Activated CD4-positive, alpha-beta T cell treated with anti-CD3 and anti-CD28 coated beads, Interleukin-2, amount 10 ng/mL, durations not matched to agents 7 days and 5 days (primary cell): Measurements from ENCODE around the gene MAPK4. TPM values are rescaled to one million over a fixed set of nuclear protein-coding genes. Genes with fewer than 3 reads are reported as not detected.

Source experiments
- CTCF ChIA-PET: fragments of 350-600 bp; sonication (Branson Sonifier 250); formaldehyde crosslinking; loops from one replicate; lab custom pipeline; 2021; ENCODE audit warnings: antibody characterized with exemption; lab: Charles Lee
- POLR2A ChIA-PET: fragments of 350-600 bp; sonication (Branson Sonifier 250); formaldehyde crosslinking; loops from one replicate; lab custom pipeline; 2021; ENCODE audit warnings: antibody characterized with exemption; lab: Charles Lee
- DNase-seq: peaks from one replicate; pipeline ENCODE4 v3.0.0-alpha.2; 2020
- H3K27ac Mint-ChIP-seq: one replicate; pipeline ENCODE4 v1.8.0; 2021; ENCODE audit warnings: mild to moderate bottlenecking, moderate library complexity, mixed read lengths
- H3K27me3 Mint-ChIP-seq: one replicate; pipeline ENCODE4 v1.8.0; 2021; ENCODE audit warnings: mixed read lengths
- H3K36me3 Mint-ChIP-seq: one replicate; pipeline ENCODE4 v1.8.0; 2021; ENCODE audit warnings: low read depth, mixed read lengths
- H3K4me1 Mint-ChIP-seq: one replicate; pipeline ENCODE4 v1.8.0; 2021; ENCODE audit warnings: mixed read lengths
- H3K4me3 Mint-ChIP-seq: one replicate; pipeline ENCODE4 v1.8.0; 2021; ENCODE audit warnings: mild to moderate bottlenecking, moderate library complexity, mixed read lengths
- H3K9me3 Mint-ChIP-seq: one replicate; pipeline ENCODE4 v1.8.0; 2021; ENCODE audit warnings: mixed read lengths
- total RNA-seq, 2 experiments: library from RNA; stranded (reverse); gene quantifications; one replicate each; pipeline ENCODE4 v1.2.3, GENCODE V29; 2021

The MAPK4 gene
- total RNA-seq, 2 experiments from 2014 or later = not detected

- no peak for DNase-seq
- H3K4me3 Mint-ChIP-seq = no peak overlapping the region
- POLR2A ChIA-PET = no interaction called here
- peaks cover 4% of the 10 kb centered on the region for H3K27me3 Mint-ChIP-seq
- CTCF ChIA-PET = no interaction called here
- no peaks in the 10 kb centered on the region for H3K9me3 Mint-ChIP-seq
- no peaks in the 10 kb centered on the region for H3K36me3 Mint-ChIP-seq
- no peak overlapping the region for H3K27ac Mint-ChIP-seq
- H3K4me1 Mint-ChIP-seq = no peaks in the 10 kb centered on the region
These were observed 169.5 kb downstream of the MAPK4 start for GRCh38 chr18:50729376-50729775.

GRCh38 chr18:50729986-50730385, 170.1 kb downstream of the MAPK4 start:
- ChIA-PET CTCF (no interaction called here), POLR2A (no interaction called here)
- Mint-ChIP-seq H3K27me3 (peaks cover 4% of the 10 kb centered on the region), H3K27ac (no peak overlapping the region), H3K4me3 (no peak overlapping the region), H3K4me1 (no peaks in the 10 kb centered on the region), H3K36me3 (no peaks in the 10 kb centered on the region), H3K9me3 (no peaks in the 10 kb centered on the region)
- no peak for DNase-seq

- ChIA-PET POLR2A (no interaction called here), CTCF (interaction anchor here (0.6 kb wide), 1 partner anchor 30 kb away, joined by 7 read pairs; no protein-coding TSS in a partner anchor)
- H3K4me3 Mint-ChIP-seq = no peak overlapping the region
- H3K27ac Mint-ChIP-seq = no peak overlapping the region
- DNase-seq = no peak
- H3K27me3 Mint-ChIP-seq = no peaks in the 10 kb centered on the region
- no peaks in the 10 kb centered on the region for H3K4me1 Mint-ChIP-seq
- H3K9me3 Mint-ChIP-seq = no peaks in the 10 kb centered on the region
- no peaks in the 10 kb centered on the region for H3K36me3 Mint-ChIP-seq
These were observed 174.5 kb downstream of the MAPK4 start for GRCh38 chr18:50734342-50734741.

GRCh38 chr18:50734886-50735285, 175.0 kb downstream of the MAPK4 start:
- no peak for DNase-seq
- Mint-ChIP-seq H3K27me3 (no peaks in the 10 kb centered on the region), H3K27ac (no peak overlapping the region), H3K4me3 (no peak overlapping the region), H3K9me3 (no peaks in the 10 kb centered on the region), H3K4me1 (no peaks in the 10 kb centered on the region), H3K36me3 (no peaks in the 10 kb centered on the region)
- ChIA-PET POLR2A (no interaction called here), CTCF (no interaction called here)

- H3K4me3 Mint-ChIP-seq = no peak overlapping the region
- H3K27ac Mint-ChIP-seq = no peak overlapping the region
- ChIA-PET POLR2A (no interaction called here), CTCF (no interaction called here)
- H3K9me3 Mint-ChIP-seq = no peaks in the 10 kb centered on the region
- DNase-seq = no peak
- H3K4me1 Mint-ChIP-seq = no peaks in the 10 kb centered on the region
- H3K27me3 Mint-ChIP-seq = no peaks in the 10 kb centered on the region
- H3K36me3 Mint-ChIP-seq = no peaks in the 10 kb centered on the region
These were observed 177.2 kb downstream of the MAPK4 start for GRCh38 chr18:50737127-50737526.

- POLR2A ChIA-PET = no interaction called here
- H3K27ac Mint-ChIP-seq = no peak overlapping the region
- DNase-seq = no peak
- H3K4me1 Mint-ChIP-seq = no peaks in the 10 kb centered on the region
- H3K9me3 Mint-ChIP-seq = no peaks in the 10 kb centered on the region
- no peaks in the 10 kb centered on the region for H3K36me3 Mint-ChIP-seq
- no peak overlapping the region for H3K4me3 Mint-ChIP-seq
- CTCF ChIA-PET = no interaction called here
- H3K27me3 Mint-ChIP-seq = no peaks in the 10 kb centered on the region
These were observed 178.3 kb downstream of the MAPK4 start for GRCh38 chr18:50738098-50738757.

- Mint-ChIP-seq H3K27me3 (peaks cover 8% of the 10 kb centered on the region), H3K36me3 (no peaks in the 10 kb centered on the region), H3K4me3 (no peak overlapping the region), H3K4me1 (no peaks in the 10 kb centered on the region), H3K27ac (no peak overlapping the region), H3K9me3 (no peaks in the 10 kb centered on the region)
- no peak for DNase-seq
- ChIA-PET POLR2A (no interaction called here), CTCF (no interaction called here)
These were observed 183.1 kb downstream of the MAPK4 start for GRCh38 chr18:50742952-50743351.

GRCh38 chr18:50744253-50744652, 184.4 kb downstream of the MAPK4 start:
- no peak for DNase-seq
- Mint-ChIP-seq H3K27ac (no peak overlapping the region), H3K4me1 (no peaks in the 10 kb centered on the region), H3K9me3 (no peaks in the 10 kb centered on the region), H3K36me3 (no peaks in the 10 kb centered on the region), H3K27me3 (peaks cover 8% of the 10 kb centered on the region), H3K4me3 (no peak overlapping the region)
- POLR2A ChIA-PET = no interaction called here
- CTCF ChIA-PET = no interaction called here

- ChIA-PET POLR2A (no interaction called here), CTCF (no interaction called here)
These were observed 186.1 kb downstream of the MAPK4 start for GRCh38 chr18:50745945-50746344.

GRCh38 chr18:50747849-50748242, 188.0 kb downstream of the MAPK4 start:
- peaks cover 13% of the 10 kb centered on the region for H3K27me3 Mint-ChIP-seq
- no peak overlapping the region for H3K4me3 Mint-ChIP-seq
- H3K27ac Mint-ChIP-seq = no peak overlapping the region
- H3K9me3 Mint-ChIP-seq = no peaks in the 10 kb centered on the region
- H3K36me3 Mint-ChIP-seq = no peaks in the 10 kb centered on the region
- no peak for DNase-seq
- POLR2A ChIA-PET = no interaction called here
- H3K4me1 Mint-ChIP-seq = no peaks in the 10 kb centered on the region
- CTCF ChIA-PET = no interaction called here

More at GRCh38 chr18:50745945-50746344, 186.1 kb downstream of the MAPK4 start:
- no peak overlapping the region for H3K27ac Mint-ChIP-seq
- no peaks in the 10 kb centered on the region for H3K36me3 Mint-ChIP-seq
- no peak overlapping the region for H3K4me3 Mint-ChIP-seq
- DNase-seq = no peak
- peaks cover 11% of the 10 kb centered on the region for H3K27me3 Mint-ChIP-seq
- H3K9me3 Mint-ChIP-seq = no peaks in the 10 kb centered on the region
- no peaks in the 10 kb centered on the region for H3K4me1 Mint-ChIP-seq

GRCh38 chr18:50748243-50749229, 188.6 kb downstream of the MAPK4 start:
- no peaks in the 10 kb centered on the region for H3K36me3 Mint-ChIP-seq
- H3K9me3 Mint-ChIP-seq = no peaks in the 10 kb centered on the region
- no peak overlapping the region for H3K27ac Mint-ChIP-seq
- CTCF ChIA-PET = no interaction called here
- POLR2A ChIA-PET = no interaction called here
- H3K27me3 Mint-ChIP-seq = peaks cover 13% of the 10 kb centered on the region
- DNase-seq = no peak
- H3K4me1 Mint-ChIP-seq = no peaks in the 10 kb centered on the region
- no peak overlapping the region for H3K4me3 Mint-ChIP-seq

GRCh38 chr18:50749421-50749820, 189.5 kb downstream of the MAPK4 start:
- ChIA-PET CTCF (no interaction called here), POLR2A (no interaction called here)
- Mint-ChIP-seq H3K36me3 (no peaks in the 10 kb centered on the region), H3K4me1 (no peaks in the 10 kb centered on the region), H3K27ac (no peak overlapping the region), H3K27me3 (peaks cover 7% of the 10 kb centered on the region), H3K9me3 (no peaks in the 10 kb centered on the region), H3K4me3 (no peak overlapping the region)
- DNase-seq = no peak

GRCh38 chr18:50749945-50750344, 190.1 kb downstream of the MAPK4 start:
- Mint-ChIP-seq H3K4me1 (no peaks in the 10 kb centered on the region), H3K27ac (no peak overlapping the region), H3K4me3 (no peak overlapping the region), H3K36me3 (no peaks in the 10 kb centered on the region), H3K27me3 (peaks cover 7% of the 10 kb centered on the region), H3K9me3 (no peaks in the 10 kb centered on the region)
- ChIA-PET POLR2A (no interaction called here), CTCF (no interaction called here)
- no peak for DNase-seq
